Loucy (cell line): ENCODE results near the gene CFAP70.

Source experiments
- EZH2phosphoT487 ChIP-seq: fragments of 200-600 bp; IDR thresholded peaks from 2 replicates; pipeline ENCODE4 v1.6.1; 2018; ENCODE audit warnings: antibody characterized with exemption, mild to moderate bottlenecking, moderate library complexity, borderline replicate concordance
- TF ChIP-seq, protein P1 (sequence below): fragments of 200-600 bp; sonication (generic); conservative IDR thresholded peaks from 2 replicates; pipeline ENCODE4 v1.5.1; 2014; ENCODE audit warnings: mild to moderate bottlenecking, antibody characterized with exemption, low read length

DNA sequence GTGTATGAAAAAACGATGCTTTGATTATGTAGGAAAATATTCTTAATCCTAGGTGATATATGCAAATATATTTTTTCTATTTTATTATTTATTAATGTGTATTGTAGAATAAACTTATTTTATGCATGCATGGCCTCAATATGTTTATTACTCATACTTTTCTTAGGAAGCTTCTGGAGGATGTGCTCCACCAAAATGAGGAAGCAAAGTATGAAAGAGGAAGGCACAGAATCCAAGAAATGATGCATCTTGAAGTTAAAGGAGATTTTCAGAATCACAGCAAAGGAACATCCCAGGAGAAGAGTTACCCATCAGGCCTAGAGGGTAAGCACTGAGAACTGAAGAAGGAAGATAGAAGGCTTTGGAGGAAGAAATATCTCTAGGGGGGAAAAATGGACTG is 71.2 kb downstream of the CFAP70 start:
- TF ChIP-seq, protein P1, sequence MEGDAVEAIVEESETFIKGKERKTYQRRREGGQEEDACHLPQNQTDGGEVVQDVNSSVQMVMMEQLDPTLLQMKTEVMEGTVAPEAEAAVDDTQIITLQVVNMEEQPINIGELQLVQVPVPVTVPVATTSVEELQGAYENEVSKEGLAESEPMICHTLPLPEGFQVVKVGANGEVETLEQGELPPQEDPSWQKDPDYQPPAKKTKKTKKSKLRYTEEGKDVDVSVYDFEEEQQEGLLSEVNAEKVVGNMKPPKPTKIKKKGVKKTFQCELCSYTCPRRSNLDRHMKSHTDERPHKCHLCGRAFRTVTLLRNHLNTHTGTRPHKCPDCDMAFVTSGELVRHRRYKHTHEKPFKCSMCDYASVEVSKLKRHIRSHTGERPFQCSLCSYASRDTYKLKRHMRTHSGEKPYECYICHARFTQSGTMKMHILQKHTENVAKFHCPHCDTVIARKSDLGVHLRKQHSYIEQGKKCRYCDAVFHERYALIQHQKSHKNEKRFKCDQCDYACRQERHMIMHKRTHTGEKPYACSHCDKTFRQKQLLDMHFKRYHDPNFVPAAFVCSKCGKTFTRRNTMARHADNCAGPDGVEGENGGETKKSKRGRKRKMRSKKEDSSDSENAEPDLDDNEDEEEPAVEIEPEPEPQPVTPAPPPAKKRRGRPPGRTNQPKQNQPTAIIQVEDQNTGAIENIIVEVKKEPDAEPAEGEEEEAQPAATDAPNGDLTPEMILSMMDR, result no peak
- no peak for TF ChIP-seq EZH2phosphoT487
